Bone marrow (tissue), 2 donors: ENCODE results near the gene OR5T1.

Experiments
- DNase-seq, 2 donors: peaks; one replicate each; lab custom pipeline; 2025; lab: John Stamatoyannopoulos, UW

OR5T1 gene

GRCh38 chr11:56273854-56274253, at the start of gene OR5T1:
Gene OR5T1 (plus strand): TSS chr11:56274154. CDS start chr11:56275639, 1,485 bp downstream.
- no peak for DNase-seq

- DNase-seq = no peak
These were observed 39.8 kb upstream of the OR5T1 start, which contains the start of gene OR5T2 for GRCh38 chr11:56234155-56234554. Gene OR5T2 (minus strand): TSS chr11:56234255. CDS start chr11:56233062, 1,193 bp downstream.

- DNase-seq = no peak
These were observed 22.0 kb upstream of the OR5T1 start, which contains the start of gene OR5T3 for GRCh38 chr11:56251954-56252353. Gene OR5T3 (plus strand): TSS chr11:56252254. CDS start chr11:56252254, 0 bp downstream.

- DNase-seq = no peak
These were observed 2.9 kb upstream of the OR5T1 start for GRCh38 chr11:56271092-56271491.

- DNase-seq = no peak
These were observed 18.2 kb downstream of the OR5T1 start, which contains the start of gene OR8H1 for GRCh38 chr11:56292154-56292553. Gene OR8H1 (minus strand): TSS chr11:56292254. CDS start chr11:56291062, 1,192 bp downstream.

- DNase-seq = no peak
These were observed 22.9 kb downstream of the OR5T1 start for GRCh38 chr11:56296898-56297297.

GRCh38 chr11:56307836-56308235, 33.9 kb downstream of the OR5T1 start:
- no peak for DNase-seq

- DNase-seq = no peak
These were observed 40.9 kb downstream of the OR5T1 start, which contains the start of gene OR8K3 for GRCh38 chr11:56314844-56315243. Gene OR8K3 (plus strand): TSS chr11:56315144. CDS start chr11:56318307, 3,163 bp downstream.
